ENCODE measurements around the gene KCNE3.

DNA sequence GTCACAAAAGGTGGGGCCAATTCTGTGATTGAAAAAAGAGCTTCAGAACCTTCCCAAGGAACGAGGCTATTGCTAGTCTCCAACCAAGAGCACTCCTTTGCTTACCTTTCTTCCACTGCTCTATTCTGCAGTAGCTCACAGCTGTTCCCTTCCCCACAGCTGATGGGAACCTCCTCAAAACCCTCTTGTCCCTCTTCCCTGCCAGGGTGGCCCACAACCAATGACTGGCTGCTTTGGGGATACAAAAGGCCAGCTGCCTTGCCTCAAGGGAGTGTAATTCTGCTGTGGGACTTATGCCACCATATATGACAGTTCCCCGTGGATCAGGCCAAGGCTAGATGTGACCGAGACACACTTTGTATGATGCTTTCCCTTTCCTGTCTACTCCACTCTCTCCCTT is 15.0 kb downstream of the KCNE3 start:
- TF ChIP-seq, protein P1, sequence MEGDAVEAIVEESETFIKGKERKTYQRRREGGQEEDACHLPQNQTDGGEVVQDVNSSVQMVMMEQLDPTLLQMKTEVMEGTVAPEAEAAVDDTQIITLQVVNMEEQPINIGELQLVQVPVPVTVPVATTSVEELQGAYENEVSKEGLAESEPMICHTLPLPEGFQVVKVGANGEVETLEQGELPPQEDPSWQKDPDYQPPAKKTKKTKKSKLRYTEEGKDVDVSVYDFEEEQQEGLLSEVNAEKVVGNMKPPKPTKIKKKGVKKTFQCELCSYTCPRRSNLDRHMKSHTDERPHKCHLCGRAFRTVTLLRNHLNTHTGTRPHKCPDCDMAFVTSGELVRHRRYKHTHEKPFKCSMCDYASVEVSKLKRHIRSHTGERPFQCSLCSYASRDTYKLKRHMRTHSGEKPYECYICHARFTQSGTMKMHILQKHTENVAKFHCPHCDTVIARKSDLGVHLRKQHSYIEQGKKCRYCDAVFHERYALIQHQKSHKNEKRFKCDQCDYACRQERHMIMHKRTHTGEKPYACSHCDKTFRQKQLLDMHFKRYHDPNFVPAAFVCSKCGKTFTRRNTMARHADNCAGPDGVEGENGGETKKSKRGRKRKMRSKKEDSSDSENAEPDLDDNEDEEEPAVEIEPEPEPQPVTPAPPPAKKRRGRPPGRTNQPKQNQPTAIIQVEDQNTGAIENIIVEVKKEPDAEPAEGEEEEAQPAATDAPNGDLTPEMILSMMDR (IDR thresholded peaks at IDR 0.05), result no peak
- TF ChIP-seq POLR2A (IDR thresholded peaks at IDR 0.05) (no peak), EP300 (IDR thresholded peaks at IDR 0.05) (no peak), POLR2AphosphoS5 (IDR thresholded peaks at IDR 0.05) (no peak)

Measured in gastroesophageal sphincter (tissue), 3 donors.